Right lobe of liver (tissue), 6 donors: ENCODE data around the gene PRKD2. TPM values are rescaled to one million over a fixed set of nuclear protein-coding genes. Genes with fewer than 3 reads are reported as not detected.

Experiments
- ATAC-seq, 4 donors: fragments of 200-7000 bp; cut with Tn5 transposase; one replicate each; pipeline ENCODE4 v1.9.1; 2020; ENCODE audit warnings: mild to moderate bottlenecking in 4 of 4, moderate library complexity in 4 of 4
- DNase-seq, 3 donors: peaks; one replicate each; pipeline ENCODE4 v3.0.0-alpha.2; 2020
- H3K27ac ChIP-seq, 3 donors: fragments of 200-600 bp; one replicate each; pipeline ENCODE4 v1.8.0; 2022
- H3K27me3 ChIP-seq, 2 donors: fragments of 200-600 bp; one replicate each; pipeline ENCODE4 v1.8.0; 2022
- H3K36me3 ChIP-seq, 4 donors: fragments of 200-600 bp; sonication (generic) in 1 of 4; one replicate each; pipeline versions ENCODE4 v1.5.1 to v1.8.0; 2017 to 2022; ENCODE audit warnings: control low read depth in 1 of 4
- H3K4me1 ChIP-seq, 4 donors: fragments of 200-600 bp; sonication (generic) in 1 of 4; one replicate each; pipeline versions ENCODE4 v1.5.1 to v1.8.0; 2017 to 2022; ENCODE audit warnings: control low read depth in 1 of 4
- H3K4me3 ChIP-seq, 3 donors: fragments of 200-600 bp; one replicate each; pipeline ENCODE4 v1.8.0; 2022
- H3K9me3 ChIP-seq, 4 donors: fragments of 200-600 bp; sonication (generic) in 1 of 4; one replicate each; pipeline versions ENCODE4 v1.5.1 to v1.8.0; 2017 to 2022; ENCODE audit warnings: control low read depth in 1 of 4
- POLR2A ChIP-seq: fragments of 450-650 bp; IDR thresholded peaks from one replicate; pipeline ENCODE4 v1.6.1; 2017; ENCODE audit warnings: antibody characterized with exemption, mild to moderate bottlenecking
- WGBS: methylation state at CpG from one replicate; pipeline ENCODE4 v1.1.6; 2018; ENCODE audit warnings: low coverage, low lambda C conversion rate; ENCODE audit not compliant: insufficient coverage; ENCODE audit errors: missing lambda C conversion rate; 5-methylcytosine and 5-hydroxymethylcytosine counted together
- intact Hi-C, 2 donors: fragments of 100-400 bp; cut with DNase I; formaldehyde crosslinking; loops; one replicate each; pipeline versions ENCODE4 v1.11.2 to v1.14.1; 2022
- total RNA-seq, 6 experiments: library from RNA; depleted of rRNA in 2 of 6; stranded (reverse); fragments of >200 nt in 2 of 6; fragmentation: NEBNext Ultra II Directional in 3 of 6; extraction: Animal tissue kit (Norgen Biotek cat#: 25700) in 3 of 6; gene quantifications; one replicate each; pipeline versions ENCODE4 v1.1.0 to v1.2.4, GENCODE V29; 2016 to 2023
- TF ChIP-seq, protein P1 (sequence below), 4 donors: fragments of 200-600 bp in 3 of 4; fragments of 450-650 bp in 1 of 4; IDR thresholded peaks; one replicate each; pipeline versions ENCODE4 v1.5.1 to v1.8.0; 2016 to 2022; ENCODE audit warnings: antibody characterized with exemption in 4 of 4, mild to moderate bottlenecking in 2 of 4
- donor health status: DM: no; HTN: yes; CAD: no.
- donor health status: DM: no; HTN: no; CAD: no.
- donor health status: DM: no; HTN: no; CAD: no.
- donor health status: DM: no; HTN: yes; CAD: no.
- donor health status: DM: no; HTN: yes; CAD: no.

The PRKD2 gene
- total RNA-seq, 6 experiments from 2014 or later: 15.1 to 20.2 (median 16.9) TPM

- ATAC-seq (no peak), DNase-seq (no peak)
- Histone ChIP-seq H3K4me1 (peaks cover 0 to 6% (median 0%) of the 10 kb centered on the region in 4 donors), H3K27me3 (no peaks in the 10 kb centered on the region), H3K27ac (peak overlapping the region in 1 of 3 donors; percentile 43), H3K36me3 (no peaks in the 10 kb centered on the region), H3K9me3 (no peaks in the 10 kb centered on the region), H3K4me3 (no peak overlapping the region)
- no peak for TF ChIP-seq POLR2A
- TF ChIP-seq, protein P1, sequence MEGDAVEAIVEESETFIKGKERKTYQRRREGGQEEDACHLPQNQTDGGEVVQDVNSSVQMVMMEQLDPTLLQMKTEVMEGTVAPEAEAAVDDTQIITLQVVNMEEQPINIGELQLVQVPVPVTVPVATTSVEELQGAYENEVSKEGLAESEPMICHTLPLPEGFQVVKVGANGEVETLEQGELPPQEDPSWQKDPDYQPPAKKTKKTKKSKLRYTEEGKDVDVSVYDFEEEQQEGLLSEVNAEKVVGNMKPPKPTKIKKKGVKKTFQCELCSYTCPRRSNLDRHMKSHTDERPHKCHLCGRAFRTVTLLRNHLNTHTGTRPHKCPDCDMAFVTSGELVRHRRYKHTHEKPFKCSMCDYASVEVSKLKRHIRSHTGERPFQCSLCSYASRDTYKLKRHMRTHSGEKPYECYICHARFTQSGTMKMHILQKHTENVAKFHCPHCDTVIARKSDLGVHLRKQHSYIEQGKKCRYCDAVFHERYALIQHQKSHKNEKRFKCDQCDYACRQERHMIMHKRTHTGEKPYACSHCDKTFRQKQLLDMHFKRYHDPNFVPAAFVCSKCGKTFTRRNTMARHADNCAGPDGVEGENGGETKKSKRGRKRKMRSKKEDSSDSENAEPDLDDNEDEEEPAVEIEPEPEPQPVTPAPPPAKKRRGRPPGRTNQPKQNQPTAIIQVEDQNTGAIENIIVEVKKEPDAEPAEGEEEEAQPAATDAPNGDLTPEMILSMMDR (IDR thresholded peaks at IDR 0.05): no peak
- intact Hi-C loops: loop anchor here (5.0 to 10.0 kb wide), 2 partner anchors 86 to 239 kb away; no protein-coding TSS in a partner anchor
- WGBS: no CpG with 5 or more reads among the region's 86 CpGs
These were observed 39.1 kb upstream of the PRKD2 start for GRCh38 chr19:46755853-46756543.

DNA sequence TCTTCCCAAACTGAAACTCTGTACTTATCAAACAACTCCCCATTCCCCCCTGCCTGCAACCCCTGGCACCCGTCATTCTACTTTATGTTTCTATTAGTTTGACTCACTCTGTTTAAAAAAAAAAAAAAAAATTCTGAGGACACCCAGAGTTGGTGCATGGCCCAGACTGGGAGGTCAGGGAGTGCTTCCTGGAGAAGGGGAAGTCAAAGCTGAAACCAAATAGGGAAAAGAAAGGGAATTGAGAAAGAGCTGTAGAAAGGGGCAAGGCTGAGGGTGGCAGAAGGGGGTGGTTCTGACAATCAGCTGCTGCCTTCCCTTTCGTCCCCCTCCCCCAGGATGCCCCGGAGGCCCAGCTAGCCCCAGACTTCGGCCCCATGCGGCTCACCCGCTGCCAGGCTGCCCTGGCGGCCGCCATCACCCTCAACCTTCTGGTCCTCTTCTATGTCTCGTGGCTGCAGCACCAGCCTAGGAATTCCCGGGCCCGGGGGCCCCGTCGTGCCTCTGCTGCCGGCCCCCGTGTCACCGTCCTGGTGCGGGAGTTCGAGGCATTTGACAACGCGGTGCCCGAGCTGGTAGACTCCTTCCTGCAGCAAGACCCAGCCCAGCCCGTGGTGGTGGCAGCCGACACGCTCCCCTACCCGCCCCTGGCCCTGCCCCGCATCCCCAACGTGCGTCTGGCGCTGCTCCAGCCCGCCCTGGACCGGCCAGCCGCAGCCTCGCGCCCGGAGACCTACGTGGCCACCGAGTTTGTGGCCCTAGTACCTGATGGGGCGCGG is 38.4 kb upstream of the PRKD2 start:
- no peak for TF ChIP-seq POLR2A
- TF ChIP-seq, protein P1 (IDR thresholded peaks at IDR 0.05): no peak
- Histone ChIP-seq H3K27ac (peak overlapping the region; percentile 26 to 46 (median 43)), H3K9me3 (no peaks in the 10 kb centered on the region), H3K27me3 (no peaks in the 10 kb centered on the region), H3K36me3 (no peaks in the 10 kb centered on the region), H3K4me1 (peaks cover 0 to 6% (median 0%) of the 10 kb centered on the region in 4 donors), H3K4me3 (no peak overlapping the region)
- DNase-seq: peak in 1 of 3 donors; percentile 53
- peak; percentile 17 to 48 (median 24) for ATAC-seq
- intact Hi-C loops: loop anchor here (5.0 to 10.0 kb wide), 2 partner anchors 87 to 240 kb away; no protein-coding TSS in a partner anchor
- WGBS: 55% methylated on average over 7 of the region's 39 CpGs

- intact Hi-C loops: loop anchor here (10.0 kb wide), 1 partner anchor 241 kb away; no protein-coding TSS in a partner anchor
- no peaks in the 10 kb centered on the region for H3K9me3 ChIP-seq
- no peak overlapping the region for H3K4me3 ChIP-seq
- H3K36me3 ChIP-seq: no peaks in the 10 kb centered on the region
- peak; percentile 23 to 46 (median 28) for ATAC-seq
- no peak overlapping the region for H3K27ac ChIP-seq
- H3K4me1 ChIP-seq: no peaks in the 10 kb centered on the region
- TF ChIP-seq, protein P1 (IDR thresholded peaks at IDR 0.05): peak; percentile 33 to 54 (median 50)
- TF ChIP-seq POLR2A: no peak
- peak in 1 of 3 donors; percentile 66 for DNase-seq
- H3K27me3 ChIP-seq: no peaks in the 10 kb centered on the region
- 26% methylated on average over 4 of the region's 4 CpGs for WGBS
These were observed 36.7 kb upstream of the PRKD2 start for GRCh38 chr19:46753420-46754155.

DNA sequence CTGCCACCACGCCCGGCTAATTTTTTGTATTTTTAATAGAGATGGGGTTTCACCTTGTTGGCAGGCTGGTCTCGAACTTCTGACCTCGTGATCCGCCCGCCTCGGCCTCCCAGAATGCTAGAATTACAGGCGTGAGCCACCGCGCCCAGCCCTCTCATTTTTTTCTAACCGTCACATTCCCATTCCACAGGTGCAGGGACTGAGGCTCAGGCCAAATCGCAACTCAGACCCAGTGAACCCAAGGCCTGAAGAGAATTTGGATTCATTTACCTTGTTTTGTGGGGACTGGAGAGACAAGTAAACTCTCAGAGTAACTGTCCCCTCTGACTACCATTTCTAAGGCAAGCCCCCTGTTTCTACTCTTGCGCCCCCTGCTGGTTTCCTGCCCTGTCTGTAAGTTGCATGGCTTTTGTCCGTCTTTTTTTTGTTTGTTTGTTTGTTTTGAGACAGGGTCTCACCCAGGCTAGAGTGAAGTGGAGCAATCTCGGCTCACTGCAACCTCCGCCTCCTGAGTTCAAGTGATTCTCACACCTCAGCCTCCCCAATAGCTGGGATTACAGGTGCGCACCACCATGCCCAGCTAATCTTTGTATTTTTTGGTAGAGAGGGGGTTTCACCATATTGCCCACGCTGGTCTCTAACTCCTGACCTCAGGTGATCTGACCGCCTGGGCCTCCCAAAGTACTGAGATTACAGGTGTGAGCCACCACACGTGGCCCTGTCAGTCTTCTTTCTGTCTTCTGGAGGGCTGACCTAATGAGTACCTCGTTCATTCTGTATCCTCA is 31.6 kb upstream of the PRKD2 start:
- Histone ChIP-seq H3K9me3 (no peaks in the 10 kb centered on the region), H3K27ac (no peak overlapping the region), H3K4me1 (peaks cover 0 to 24% (median 0%) of the 10 kb centered on the region in 4 donors), H3K4me3 (no peak overlapping the region), H3K36me3 (no peaks in the 10 kb centered on the region), H3K27me3 (no peaks in the 10 kb centered on the region)
- 72% methylated on average over 19 of the region's 21 CpGs for WGBS
- DNase-seq: no peak
- TF ChIP-seq, protein P1 (IDR thresholded peaks at IDR 0.05): peak; percentile 50 to 70 (median 65)
- TF ChIP-seq POLR2A: no peak
- ATAC-seq: no peak
- intact Hi-C loops: no loop called here
